Suprapubic skin (tissue), 4 donors: Measurements from ENCODE around the gene MRPS18A. TPM values are rescaled to one million over a fixed set of nuclear protein-coding genes. Genes with fewer than 3 reads are reported as not detected.

Experiments used
- DNase-seq, 2 donors: peaks; one replicate each; pipeline ENCODE4 v3.0.0-alpha.2; 2019; ENCODE audit warnings: low spot score in 2 of 2
- H3K27ac ChIP-seq: fragments of 200-600 bp; sonication (generic); one replicate; pipeline ENCODE4 v1.5.1; 2019
- H3K27me3 ChIP-seq: fragments of 200-600 bp; sonication (generic); one replicate; pipeline ENCODE4 v1.5.1; 2019
- H3K36me3 ChIP-seq: fragments of 200-600 bp; sonication (generic); one replicate; pipeline ENCODE4 v1.5.1; 2019
- H3K4me1 ChIP-seq: fragments of 200-600 bp; sonication (generic); one replicate; pipeline ENCODE4 v1.5.1; 2019
- H3K4me3 ChIP-seq: fragments of 200-600 bp; sonication (generic); one replicate; pipeline ENCODE4 v1.5.1; 2019; ENCODE audit warnings: mild to moderate bottlenecking
- H3K9me3 ChIP-seq: fragments of 200-600 bp; sonication (generic); one replicate; pipeline ENCODE4 v1.5.1; 2019
- EP300 ChIP-seq: sonication (generic); formaldehyde crosslinking; IDR thresholded peaks from one replicate; pipeline ENCODE4 v1.6.1; 2017; ENCODE audit warnings: antibody characterized with exemption
- POLR2A ChIP-seq, 2 donors: fragments of 450-650 bp; IDR thresholded peaks; one replicate each; pipeline ENCODE4 v1.6.1; 2017; ENCODE audit warnings: antibody characterized with exemption in 2 of 2, mild to moderate bottlenecking in 2 of 2, moderate library complexity in 2 of 2
- POLR2AphosphoS5 ChIP-seq, 3 donors: sonication (generic); formaldehyde crosslinking; IDR thresholded peaks; one replicate each; pipeline ENCODE4 v1.6.1; 2017; ENCODE audit warnings: antibody characterized with exemption in 3 of 3
- WGBS: methylation state at CpG from one replicate; pipeline ENCODE4 v1.1.5; 2018; 5-methylcytosine and 5-hydroxymethylcytosine counted together
- total RNA-seq, 4 donors: library from RNA; depleted of rRNA; stranded (reverse); fragments of >200 nt; gene quantifications; one replicate each; pipeline ENCODE4 v1.1.0, GENCODE V29; 2016
- TF ChIP-seq, protein P1 (sequence below), 2 donors: fragments of 200-600 bp in 1 of 2; fragments of 450-650 bp in 1 of 2; sonication (generic) in 1 of 2; IDR thresholded peaks; one replicate each; pipeline ENCODE4 v1.5.1; 2016 to 2019; ENCODE audit warnings: antibody characterized with exemption in 2 of 2, mild to moderate bottlenecking in 1 of 2, moderate library complexity in 1 of 2

MRPS18A gene
- total RNA-seq, 4 donors from 2014 or later: 43.6 to 59.0 (median 48.6) TPM

DNA sequence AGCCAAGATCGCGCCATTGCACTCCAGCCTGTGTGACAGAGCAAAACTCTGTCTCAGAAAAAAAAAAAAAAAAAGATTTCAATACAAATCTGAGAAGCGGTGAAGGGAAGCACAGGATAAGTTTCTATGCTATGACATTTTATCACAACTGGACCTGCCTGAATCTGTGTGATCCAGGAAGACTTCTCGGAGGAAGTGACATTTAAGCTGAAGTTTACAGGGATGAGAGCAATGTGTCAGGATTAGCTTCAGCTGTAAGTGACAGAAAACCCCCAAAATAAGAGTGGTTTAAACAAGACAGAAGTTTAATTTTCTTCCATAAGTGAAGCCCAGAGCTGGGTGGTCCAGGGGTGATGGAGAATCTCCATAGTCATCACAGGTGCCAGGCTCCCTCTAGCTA lies 33.4 kb upstream of the MRPS18A start:
- Histone ChIP-seq H3K9me3 (no peaks in the 10 kb centered on the region), H3K4me1 (peaks cover 32% of the 10 kb centered on the region), H3K27ac (no peak overlapping the region), H3K4me3 (no peak overlapping the region), H3K27me3 (no peaks in the 10 kb centered on the region), H3K36me3 (no peaks in the 10 kb centered on the region)
- no peak for DNase-seq
- 93% methylated on average over 4 of the region's 4 CpGs for WGBS
- TF ChIP-seq EP300 (no peak), POLR2A (IDR thresholded peaks at IDR 0.05) (no peak), POLR2AphosphoS5 (IDR thresholded peaks at IDR 0.05) (no peak)
- TF ChIP-seq, protein P1, sequence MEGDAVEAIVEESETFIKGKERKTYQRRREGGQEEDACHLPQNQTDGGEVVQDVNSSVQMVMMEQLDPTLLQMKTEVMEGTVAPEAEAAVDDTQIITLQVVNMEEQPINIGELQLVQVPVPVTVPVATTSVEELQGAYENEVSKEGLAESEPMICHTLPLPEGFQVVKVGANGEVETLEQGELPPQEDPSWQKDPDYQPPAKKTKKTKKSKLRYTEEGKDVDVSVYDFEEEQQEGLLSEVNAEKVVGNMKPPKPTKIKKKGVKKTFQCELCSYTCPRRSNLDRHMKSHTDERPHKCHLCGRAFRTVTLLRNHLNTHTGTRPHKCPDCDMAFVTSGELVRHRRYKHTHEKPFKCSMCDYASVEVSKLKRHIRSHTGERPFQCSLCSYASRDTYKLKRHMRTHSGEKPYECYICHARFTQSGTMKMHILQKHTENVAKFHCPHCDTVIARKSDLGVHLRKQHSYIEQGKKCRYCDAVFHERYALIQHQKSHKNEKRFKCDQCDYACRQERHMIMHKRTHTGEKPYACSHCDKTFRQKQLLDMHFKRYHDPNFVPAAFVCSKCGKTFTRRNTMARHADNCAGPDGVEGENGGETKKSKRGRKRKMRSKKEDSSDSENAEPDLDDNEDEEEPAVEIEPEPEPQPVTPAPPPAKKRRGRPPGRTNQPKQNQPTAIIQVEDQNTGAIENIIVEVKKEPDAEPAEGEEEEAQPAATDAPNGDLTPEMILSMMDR (IDR thresholded peaks at IDR 0.05): no peak

DNA sequence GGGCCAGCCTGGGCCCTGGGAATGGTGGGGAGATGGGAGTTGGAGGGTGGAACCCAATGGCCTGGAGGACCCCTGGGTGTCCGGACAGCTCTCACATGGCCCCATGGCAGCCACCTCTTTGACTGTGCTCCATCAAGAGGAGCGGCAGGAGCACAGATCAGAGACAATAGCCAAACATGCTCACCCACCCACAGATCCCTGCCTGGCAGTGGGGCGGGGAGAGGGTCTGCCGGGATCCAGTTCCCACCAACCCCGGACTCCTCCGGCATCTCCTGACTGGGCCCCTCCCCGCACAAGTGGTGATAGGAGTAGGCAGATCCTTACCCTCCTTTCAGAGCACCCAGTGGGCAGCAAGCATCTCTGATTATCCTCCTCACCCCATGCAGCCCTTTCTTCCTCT lies 31.9 kb upstream of the MRPS18A start:
- no peak for DNase-seq
- no peaks in the 10 kb centered on the region for H3K36me3 ChIP-seq
- TF ChIP-seq POLR2AphosphoS5 (IDR thresholded peaks at IDR 0.05) (no peak), EP300 (no peak), POLR2A (IDR thresholded peaks at IDR 0.05) (no peak)
- TF ChIP-seq, protein P1 (IDR thresholded peaks at IDR 0.05): no peak
- peaks cover 29% of the 10 kb centered on the region for H3K4me1 ChIP-seq
- no peaks in the 10 kb centered on the region for H3K9me3 ChIP-seq
- H3K27me3 ChIP-seq: no peaks in the 10 kb centered on the region
- WGBS: 76% methylated on average over 6 of the region's 7 CpGs
- H3K4me3 ChIP-seq: no peak overlapping the region
- H3K27ac ChIP-seq: no peak overlapping the region

DNA sequence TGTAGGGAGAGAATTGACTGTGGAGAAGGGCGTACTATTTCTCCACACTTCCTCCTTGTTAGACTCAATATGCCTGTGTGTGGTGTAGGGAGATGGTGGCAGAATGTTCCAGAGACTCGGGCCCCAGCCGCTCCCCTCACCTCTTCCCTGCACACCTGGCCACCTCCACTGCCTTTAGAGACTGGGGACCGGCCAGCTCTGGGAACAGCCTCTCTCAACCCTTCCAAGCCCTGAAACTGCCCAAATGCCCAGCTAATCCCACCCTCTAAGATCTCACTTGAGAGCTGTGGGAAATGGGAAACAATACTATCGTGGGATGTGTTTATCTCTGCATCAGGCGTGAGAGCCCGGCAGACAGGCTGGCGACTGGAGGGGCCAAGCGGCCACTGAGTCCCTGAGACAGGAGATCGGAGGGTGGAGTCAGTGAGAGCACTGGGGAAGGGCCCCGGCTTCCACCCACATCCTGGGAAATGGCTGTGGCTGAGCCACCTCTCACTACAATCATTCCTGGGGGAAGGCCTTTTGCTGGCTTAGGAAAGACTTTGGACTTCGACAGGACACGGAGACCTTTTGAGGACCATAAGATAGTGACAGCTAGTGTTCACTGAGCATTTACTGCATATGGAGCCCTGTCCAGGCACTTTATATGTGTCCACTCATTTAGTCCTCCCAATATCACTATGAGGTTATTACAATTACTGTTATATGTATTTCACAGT lies 31.0 kb upstream of the MRPS18A start:
- no peak for DNase-seq
- no peaks in the 10 kb centered on the region for H3K36me3 ChIP-seq
- H3K9me3 ChIP-seq: no peaks in the 10 kb centered on the region
- no peak overlapping the region for H3K4me3 ChIP-seq
- peaks cover 23% of the 10 kb centered on the region for H3K4me1 ChIP-seq
- WGBS: 83% methylated on average over 13 of the region's 13 CpGs
- H3K27me3 ChIP-seq: no peaks in the 10 kb centered on the region
- no peak overlapping the region for H3K27ac ChIP-seq
- no peak for TF ChIP-seq EP300
- TF ChIP-seq POLR2A (IDR thresholded peaks at IDR 0.05): no peak
- TF ChIP-seq POLR2AphosphoS5 (IDR thresholded peaks at IDR 0.05): no peak
- TF ChIP-seq, protein P1 (IDR thresholded peaks at IDR 0.05): no peak

DNA sequence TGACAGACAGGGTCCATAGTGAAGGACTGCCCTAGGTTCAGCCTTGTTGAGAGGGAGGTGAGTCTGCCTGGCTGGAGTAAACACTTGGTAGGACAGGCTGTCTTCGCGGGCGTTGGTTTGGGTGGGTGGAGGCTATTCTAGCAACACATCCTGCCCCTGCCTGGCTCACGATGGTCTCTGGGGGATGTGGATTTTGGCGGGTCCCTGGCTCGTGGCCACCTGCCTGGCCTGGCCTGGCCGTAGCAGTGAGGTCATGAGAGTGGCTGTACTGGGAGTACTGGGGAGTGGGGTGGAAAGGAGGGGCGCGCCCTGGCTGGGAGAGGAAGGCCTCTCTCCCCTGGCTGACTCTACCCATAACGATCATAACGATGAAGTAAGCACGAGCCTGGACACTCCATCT lies 30.2 kb upstream of the MRPS18A start:
- WGBS: 79% methylated on average over 11 of the region's 12 CpGs
- H3K4me1 ChIP-seq: peaks cover 23% of the 10 kb centered on the region
- no peak overlapping the region for H3K4me3 ChIP-seq
- no peaks in the 10 kb centered on the region for H3K27me3 ChIP-seq
- no peak for DNase-seq
- H3K27ac ChIP-seq: no peak overlapping the region
- no peaks in the 10 kb centered on the region for H3K9me3 ChIP-seq
- TF ChIP-seq POLR2AphosphoS5 (IDR thresholded peaks at IDR 0.05) (no peak), POLR2A (IDR thresholded peaks at IDR 0.05) (no peak), EP300 (no peak)
- TF ChIP-seq, protein P1 (IDR thresholded peaks at IDR 0.05): no peak
- no peaks in the 10 kb centered on the region for H3K36me3 ChIP-seq

DNA sequence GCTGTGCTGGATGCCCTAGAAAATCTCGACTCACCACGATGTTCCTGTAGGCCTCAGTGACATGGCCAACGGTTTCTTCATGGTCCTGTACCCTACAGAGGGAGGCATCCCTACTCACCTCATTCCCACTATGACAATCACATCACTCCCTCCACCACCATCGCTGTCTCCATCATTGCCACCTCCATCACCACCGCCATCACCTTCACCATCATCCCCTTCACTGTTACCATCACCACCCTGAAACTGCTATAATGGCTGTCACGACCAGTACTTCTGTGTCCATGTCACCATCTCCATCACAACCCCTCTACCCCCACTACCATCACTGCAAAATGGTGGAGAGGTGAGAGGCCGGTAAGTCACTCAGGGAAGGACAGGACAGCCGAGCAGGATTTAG lies 29.8 kb upstream of the MRPS18A start:
- no peaks in the 10 kb centered on the region for H3K36me3 ChIP-seq
- no peaks in the 10 kb centered on the region for H3K9me3 ChIP-seq
- no peak overlapping the region for H3K27ac ChIP-seq
- DNase-seq: no peak
- H3K27me3 ChIP-seq: no peaks in the 10 kb centered on the region
- no peak overlapping the region for H3K4me3 ChIP-seq
- 93% methylated on average over 8 of the region's 8 CpGs for WGBS
- no peak for TF ChIP-seq POLR2A (IDR thresholded peaks at IDR 0.05)
- no peak for TF ChIP-seq POLR2AphosphoS5 (IDR thresholded peaks at IDR 0.05)
- TF ChIP-seq EP300: no peak
- TF ChIP-seq, protein P1 (IDR thresholded peaks at IDR 0.05): no peak
- peaks cover 23% of the 10 kb centered on the region for H3K4me1 ChIP-seq
